Tibial nerve (tissue), 3 donors: ENCODE measurements around the gene LTO1.

Experiments used
- POLR2A ChIP-seq, 2 donors: fragments of 450-650 bp; IDR thresholded peaks; one replicate each; pipeline ENCODE4 v1.6.1; 2017; ENCODE audit warnings: antibody characterized with exemption in 2 of 2, mild to moderate bottlenecking in 2 of 2, moderate library complexity in 2 of 2
- TF ChIP-seq, protein P1 (sequence below), 5 experiments: fragments of 200-600 bp in 3 of 5; fragments of 450-650 bp in 2 of 5; sonication (generic) in 3 of 5; IDR thresholded peaks; one replicate each; pipeline ENCODE4 v1.5.1; 2016 to 2019; ENCODE audit warnings: antibody characterized with exemption in 5 of 5, mild to moderate bottlenecking in 3 of 5, moderate library complexity in 2 of 5

GRCh38 chr11:69636512-69637197 lies 38.5 kb downstream of the LTO1 start:
- TF ChIP-seq, protein P1, sequence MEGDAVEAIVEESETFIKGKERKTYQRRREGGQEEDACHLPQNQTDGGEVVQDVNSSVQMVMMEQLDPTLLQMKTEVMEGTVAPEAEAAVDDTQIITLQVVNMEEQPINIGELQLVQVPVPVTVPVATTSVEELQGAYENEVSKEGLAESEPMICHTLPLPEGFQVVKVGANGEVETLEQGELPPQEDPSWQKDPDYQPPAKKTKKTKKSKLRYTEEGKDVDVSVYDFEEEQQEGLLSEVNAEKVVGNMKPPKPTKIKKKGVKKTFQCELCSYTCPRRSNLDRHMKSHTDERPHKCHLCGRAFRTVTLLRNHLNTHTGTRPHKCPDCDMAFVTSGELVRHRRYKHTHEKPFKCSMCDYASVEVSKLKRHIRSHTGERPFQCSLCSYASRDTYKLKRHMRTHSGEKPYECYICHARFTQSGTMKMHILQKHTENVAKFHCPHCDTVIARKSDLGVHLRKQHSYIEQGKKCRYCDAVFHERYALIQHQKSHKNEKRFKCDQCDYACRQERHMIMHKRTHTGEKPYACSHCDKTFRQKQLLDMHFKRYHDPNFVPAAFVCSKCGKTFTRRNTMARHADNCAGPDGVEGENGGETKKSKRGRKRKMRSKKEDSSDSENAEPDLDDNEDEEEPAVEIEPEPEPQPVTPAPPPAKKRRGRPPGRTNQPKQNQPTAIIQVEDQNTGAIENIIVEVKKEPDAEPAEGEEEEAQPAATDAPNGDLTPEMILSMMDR (IDR thresholded peaks at IDR 0.05): peak in 1 of 5 experiments; percentile 47
- peak; percentile 33 to 45 for TF ChIP-seq POLR2A (IDR thresholded peaks at IDR 0.05)
